ENCODE data around the gene BEST1.
"Not testable (repeated sequence)": the region's sequence is repeated elsewhere in the genome, so short reads cannot be mapped to it uniquely, and the experiment has no call there.

BEST1 gene

DNA sequence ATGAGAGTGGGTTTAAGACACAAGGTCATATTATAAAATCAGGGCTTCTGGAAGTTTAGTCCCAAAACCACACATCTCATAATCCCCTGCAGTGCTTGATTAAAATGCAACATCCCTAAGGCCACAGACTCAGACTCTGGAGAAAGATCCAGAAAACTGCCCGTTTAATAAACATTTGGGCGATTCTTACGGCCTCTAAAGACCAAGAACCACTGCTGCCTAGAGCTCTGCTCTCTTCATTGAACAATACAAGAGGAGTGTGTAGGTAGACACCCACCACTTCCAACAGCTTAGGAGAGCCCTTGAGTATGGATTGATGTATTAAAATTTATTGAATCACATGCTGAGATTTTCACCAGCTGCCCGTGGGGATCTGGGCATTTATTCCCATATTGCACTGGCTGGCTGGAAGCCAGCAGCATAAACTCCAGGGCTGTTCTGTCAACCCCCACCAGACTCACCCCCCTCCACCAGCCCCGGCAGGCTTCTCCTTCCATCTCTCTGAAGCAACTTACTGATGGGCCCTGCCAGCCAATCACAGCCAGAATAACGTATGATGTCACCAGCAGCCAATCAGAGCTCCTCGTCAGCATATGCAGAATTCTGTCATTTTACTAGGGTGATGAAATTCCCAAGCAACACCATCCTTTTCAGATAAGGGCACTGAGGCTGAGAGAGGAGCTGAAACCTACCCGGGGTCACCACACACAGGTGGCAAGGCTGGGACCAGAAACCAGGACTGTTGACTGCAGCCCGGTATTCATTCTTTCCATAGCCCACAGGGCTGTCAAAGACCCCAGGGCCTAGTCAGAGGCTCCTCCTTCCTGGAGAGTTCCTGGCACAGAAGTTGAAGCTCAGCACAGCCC lies 749 bp upstream of the BEST1 start:
- DNase-seq: peak; percentile 26 to 69

DNA sequence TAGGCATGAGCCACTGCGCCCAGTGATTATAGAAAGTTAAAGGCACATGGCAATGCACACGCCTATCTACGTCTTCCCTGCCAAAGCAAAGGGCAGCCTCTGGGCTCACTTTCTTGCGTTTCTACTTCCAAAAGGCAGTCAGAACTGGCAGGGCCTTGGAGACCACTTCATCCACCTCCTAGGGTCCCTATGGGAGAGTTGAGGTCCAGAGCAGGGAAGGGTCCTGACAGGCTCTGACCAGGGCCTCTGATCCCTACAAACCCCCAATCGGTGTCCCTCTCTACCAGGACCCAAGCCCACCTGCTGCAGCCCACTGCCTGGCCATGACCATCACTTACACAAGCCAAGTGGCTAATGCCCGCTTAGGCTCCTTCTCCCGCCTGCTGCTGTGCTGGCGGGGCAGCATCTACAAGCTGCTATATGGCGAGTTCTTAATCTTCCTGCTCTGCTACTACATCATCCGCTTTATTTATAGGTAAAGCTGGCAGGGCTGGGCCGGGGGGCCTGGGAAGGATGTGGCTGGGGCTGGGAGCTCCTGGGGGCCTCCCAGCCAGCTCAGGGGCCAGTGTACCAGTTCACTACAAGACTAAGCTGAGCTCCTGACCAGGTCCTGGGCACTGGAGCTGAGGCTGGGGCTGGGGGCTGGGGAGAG lies 1.5 kb downstream of the BEST1 start:
- no peak for DNase-seq

DNA sequence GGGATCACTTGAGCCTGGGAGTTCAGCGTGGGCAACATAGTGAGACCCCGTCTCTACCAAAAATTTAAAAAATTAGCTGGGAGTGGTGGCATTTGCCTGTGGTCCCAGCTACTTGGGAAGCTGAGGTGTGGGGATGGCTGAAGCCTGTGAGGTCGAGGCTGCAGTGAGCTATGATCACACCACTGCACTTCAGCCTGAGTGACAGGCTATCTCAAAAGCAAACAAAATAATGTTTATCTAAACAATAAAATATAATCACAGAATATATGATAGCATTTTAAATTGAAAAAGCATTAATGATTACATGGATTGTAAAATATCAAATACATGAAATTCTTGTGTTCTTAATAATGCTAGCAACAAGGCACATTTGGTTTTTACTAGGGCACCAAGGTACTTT lies 2.7 kb downstream of the BEST1 start:
- no peak for DNase-seq

DNA sequence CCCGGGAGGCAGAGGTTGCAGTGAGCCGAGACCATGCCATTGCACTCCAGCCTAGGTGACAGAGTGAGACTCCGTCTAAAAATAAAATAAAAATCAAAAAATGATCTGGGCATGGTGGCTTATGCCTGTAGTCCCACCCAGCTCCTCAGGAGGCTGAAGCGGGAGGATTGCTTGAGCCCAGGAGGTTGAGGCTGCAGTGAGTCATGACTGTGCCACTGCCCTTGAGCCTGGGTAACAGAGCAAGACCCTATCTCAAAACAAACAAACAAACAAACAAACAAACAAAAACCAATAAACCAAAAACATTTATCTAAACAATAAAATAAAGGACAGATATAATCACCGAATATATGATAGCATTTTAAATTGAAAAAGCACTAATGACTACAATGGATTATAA lies 3.5 kb downstream of the BEST1 start:
- DNase-seq: not testable (repeated sequence)

DNA sequence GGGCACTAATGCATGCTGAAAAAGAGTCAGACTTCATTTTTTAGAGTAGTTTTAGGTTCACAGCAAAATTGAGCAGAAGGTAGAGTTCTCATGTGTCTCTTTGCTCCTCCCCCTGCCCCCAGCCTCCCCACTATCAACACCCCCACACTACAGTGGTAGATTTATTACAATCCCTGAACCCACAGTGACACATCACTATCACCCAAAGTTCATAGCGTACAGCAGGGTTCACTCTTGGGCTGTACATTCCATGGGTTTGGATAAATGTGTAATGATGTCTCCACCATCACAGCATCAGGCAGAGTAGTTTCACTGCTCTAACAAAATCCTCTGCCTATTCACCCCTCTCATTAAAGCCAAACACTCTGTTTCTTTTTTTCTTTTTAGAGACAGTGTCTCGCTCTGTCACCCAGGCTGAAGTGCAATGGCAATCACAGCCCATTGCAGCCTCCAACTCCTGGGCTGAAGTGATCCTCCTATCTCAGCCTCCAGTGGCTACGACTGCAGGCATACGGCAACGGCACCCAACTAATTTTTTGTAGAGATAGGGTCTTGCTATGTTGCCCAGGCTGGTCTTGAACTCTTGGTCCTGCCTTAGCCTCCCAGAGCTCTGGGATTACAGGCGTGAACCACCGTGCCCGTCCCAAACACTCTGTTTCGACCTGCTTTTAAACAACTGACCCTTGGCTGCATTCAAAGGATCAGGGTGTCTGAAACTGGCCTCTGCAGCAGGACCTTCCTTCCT lies 4.1 kb downstream of the BEST1 start:
- DNase-seq: no peak

DNA sequence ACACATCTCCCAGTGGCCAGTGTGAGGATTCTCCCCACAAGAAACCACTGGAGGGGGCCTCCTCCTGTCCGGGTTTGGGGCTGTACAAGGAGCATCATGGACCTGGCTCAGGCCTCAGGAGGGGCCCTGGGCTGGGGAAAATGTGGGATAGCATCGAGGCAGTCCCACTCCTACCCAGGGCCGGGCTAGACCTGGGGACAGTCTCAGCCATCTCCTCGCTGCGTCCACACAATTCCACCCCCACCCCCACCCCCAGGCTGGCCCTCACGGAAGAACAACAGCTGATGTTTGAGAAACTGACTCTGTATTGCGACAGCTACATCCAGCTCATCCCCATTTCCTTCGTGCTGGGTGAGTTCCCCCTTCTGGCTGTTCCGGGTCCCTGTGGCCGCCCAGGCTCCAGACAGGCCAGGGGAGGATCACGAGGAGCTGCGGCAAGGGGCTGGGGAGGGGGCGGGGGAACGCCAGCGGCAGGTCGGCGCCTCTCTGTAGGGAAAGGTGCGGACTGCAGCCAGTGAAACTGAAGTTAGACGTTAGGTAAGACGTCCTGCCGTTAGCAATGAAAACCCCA lies 4.8 kb downstream of the BEST1 start:
- peak in 1 of 2 donors; percentile 73 for DNase-seq

DNA sequence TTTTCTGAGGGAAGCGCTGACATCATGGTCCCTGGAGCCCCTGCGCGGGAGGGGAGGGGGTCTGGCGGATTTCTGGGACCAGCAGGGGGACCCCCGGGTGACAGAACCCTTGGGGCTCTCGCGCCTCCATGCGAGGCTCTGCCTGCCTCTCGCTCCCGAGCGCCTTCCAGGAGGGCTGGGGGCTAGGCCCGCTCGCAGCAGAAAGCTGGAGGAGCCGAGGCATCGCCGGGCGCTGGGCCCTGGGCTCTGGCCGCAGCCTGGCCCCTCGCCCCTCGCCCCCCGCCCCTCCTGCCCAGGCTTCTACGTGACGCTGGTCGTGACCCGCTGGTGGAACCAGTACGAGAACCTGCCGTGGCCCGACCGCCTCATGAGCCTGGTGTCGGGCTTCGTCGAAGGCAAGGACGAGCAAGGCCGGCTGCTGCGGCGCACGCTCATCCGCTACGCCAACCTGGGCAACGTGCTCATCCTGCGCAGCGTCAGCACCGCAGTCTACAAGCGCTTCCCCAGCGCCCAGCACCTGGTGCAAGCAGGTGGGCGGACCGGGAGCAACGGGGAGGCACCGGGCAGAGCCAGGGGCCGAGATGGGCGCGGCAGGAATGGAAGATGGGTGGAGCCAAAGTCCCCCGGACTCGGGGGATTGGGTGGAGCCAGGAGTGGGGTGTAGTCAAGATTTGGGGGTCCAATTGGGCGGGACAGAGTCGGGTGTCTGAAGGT lies 5.4 kb downstream of the BEST1 start:
- peak; percentile 20 to 39 for DNase-seq

DNA sequence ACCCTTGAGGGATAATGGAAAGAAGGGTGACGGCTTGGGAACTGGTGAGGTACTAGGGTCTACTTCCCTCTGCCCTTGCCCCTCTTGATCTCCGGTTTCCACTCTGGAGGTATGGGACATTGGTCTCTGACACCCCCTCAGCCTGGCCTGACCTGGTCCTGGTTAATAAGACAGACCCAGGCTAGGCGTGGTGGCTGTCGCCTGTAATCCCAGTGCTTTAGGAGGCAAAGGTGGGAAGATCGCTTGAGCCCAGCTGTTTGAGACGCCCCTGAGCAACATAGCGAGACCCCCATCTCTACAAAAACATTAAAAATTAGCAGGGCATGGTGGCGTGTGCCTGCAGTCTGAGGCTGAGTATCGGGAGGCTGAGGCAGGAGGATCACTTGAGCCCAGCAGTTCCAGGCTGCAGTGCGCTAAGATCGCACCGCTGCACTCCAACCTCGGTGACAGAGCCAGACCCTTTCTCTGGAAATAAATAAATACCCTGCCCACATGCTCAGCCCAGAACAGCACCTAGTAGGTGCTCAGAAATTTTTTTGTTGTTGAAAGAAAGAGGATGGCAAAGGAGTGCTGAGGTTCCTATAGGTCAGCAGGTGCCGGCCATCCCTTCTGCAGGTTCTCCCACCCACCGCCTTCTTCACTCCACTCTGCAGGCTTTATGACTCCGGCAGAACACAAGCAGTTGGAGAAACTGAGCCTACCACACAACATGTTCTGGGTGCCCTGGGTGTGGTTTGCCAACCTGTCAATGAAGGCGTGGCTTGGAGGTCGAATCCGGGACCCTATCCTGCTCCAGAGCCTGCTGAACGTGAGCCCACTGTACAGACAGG lies 6.3 kb downstream of the BEST1 start:
- no peak for DNase-seq

DNA sequence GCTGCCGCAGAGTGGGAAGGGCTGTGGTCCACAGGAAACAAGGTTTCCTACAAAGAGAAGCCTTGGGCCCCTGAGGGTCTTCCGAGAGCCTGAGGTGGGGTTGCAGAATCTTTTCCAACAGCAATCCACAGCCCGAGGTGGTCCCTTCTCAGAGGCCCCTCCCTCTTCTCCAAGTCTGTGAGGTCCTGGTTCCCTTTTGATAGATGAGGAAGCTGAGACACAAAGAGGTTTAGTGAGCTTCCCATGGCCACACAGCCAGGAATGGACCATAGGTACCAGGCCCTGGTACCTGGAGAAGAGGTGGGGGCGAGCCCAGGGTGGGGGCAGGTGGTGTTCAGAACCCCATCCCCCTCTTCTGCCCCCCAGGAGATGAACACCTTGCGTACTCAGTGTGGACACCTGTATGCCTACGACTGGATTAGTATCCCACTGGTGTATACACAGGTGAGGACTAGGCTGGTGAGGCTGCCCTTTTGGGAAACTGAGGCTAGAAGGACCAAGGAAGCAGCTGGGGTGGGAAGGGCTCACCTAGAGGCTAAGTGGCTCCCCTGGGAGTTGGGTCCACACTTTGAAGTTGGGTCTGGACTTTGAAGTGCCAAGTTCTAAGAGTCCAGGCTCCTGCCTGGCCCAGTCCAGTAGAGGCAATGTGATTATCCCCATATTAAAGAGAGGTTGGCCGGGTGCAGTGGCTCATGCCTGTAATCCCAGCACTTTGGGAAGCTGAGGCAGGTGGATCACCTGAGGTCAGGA lies 7.0 kb downstream of the BEST1 start:
- DNase-seq: no peak

DNA sequence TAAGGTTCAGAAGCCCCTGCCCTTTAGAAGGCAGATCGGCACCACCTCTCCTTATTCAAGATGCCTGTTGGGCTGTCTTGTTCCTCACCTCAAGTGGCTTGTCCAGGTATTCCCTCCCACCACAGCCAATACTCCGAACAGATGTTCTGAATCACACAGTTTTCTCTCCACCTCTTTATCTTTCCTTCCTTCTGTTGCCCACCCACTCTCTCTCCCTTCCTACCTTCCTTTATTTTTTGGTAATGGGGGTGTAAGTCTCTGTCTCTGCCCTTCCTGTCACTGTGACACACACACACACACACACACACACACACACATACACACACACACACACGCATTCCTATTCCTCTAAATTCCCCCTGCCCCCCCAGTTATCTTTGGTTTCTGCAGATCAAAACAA lies 8.4 kb downstream of the BEST1 start:
- DNase-seq: no peak

DNA sequence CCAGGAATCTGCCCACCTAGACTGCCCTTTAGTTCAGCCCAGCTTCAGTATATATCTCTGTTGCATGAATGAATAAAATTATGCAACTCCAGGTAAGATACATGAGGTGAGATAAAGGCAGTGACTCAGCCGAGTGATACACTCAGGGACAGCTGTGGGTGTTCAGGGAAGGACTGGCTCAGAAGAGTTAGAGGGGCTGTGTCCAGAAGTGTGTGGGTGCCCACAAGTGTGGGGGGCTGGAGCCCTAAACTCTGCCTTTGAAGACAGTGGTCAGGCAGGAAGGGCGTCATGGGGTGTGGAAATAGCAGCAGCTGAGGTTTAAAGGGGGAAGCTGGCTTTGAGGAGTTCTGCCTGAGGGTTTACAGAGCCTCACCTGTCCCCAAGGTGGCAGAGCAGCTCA lies 9.0 kb downstream of the BEST1 start:
- DNase-seq: no peak

DNA sequence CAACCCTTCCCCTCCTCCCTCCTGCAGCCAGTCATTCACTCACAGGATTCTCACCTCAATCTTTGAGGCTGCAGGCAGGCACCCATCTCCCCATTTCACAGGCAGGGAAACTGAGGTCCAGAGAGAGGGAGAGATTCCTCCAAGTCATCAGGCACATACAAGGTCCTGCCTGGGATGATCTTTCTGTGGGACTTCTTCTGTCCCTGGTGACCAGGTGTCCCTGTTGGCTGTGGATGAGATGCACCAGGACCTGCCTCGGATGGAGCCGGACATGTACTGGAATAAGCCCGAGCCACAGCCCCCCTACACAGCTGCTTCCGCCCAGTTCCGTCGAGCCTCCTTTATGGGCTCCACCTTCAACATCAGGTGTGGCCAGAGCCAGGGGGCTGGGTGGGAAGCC lies 9.5 kb downstream of the BEST1 start:
- DNase-seq: no peak

DNA sequence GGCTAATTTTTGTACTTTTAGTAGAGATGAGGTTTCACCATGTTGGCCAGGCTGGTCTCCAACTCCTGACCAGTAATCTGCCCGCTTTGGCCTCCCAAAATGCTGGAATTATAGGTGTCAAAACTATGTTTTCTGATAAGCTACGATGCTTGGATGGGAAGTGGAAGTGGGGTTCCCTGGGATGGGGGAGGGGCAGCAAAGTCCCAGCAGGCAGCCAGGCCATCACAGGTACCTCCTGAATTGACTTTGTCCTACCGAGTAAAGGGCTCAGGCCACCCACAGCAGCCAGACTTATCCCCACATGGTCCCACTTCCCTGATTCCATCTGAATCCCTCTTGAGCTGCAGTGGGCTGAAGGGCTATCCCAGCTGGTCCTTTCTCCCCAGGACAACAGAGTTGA lies 10.4 kb downstream of the BEST1 start:
- DNase-seq: no peak

DNA sequence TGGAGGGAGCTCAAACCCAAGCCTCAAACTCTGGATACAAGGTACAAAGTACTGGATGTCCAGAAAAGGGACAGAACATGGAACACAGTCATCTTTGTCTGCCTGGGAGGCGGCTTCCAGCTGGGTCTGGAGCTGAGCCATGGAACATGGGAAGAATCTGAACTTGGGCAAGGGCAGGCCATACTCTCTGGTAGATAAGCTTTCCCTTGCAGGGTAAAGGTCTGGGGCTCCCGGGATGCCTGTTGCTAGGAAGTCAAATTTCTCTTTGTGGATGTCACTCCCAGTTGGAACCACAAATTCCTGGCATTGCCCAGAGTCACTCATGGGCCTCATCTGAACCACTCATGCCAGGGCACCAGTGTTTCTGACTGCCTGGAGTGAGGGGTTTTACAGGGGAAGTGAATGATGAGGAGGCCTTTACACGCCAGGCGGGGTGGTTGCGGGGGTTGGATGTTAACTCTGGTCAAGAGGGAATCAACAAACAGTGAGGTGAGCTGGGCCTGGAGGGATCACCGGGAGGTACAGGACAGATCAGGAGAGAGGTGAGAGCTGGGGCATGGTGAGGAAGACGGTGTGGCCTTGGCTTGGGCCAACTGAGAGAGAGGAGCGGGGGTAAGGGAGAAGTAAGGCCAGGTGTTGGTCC lies 11.5 kb downstream of the BEST1 start:
- DNase-seq: no peak

DNA sequence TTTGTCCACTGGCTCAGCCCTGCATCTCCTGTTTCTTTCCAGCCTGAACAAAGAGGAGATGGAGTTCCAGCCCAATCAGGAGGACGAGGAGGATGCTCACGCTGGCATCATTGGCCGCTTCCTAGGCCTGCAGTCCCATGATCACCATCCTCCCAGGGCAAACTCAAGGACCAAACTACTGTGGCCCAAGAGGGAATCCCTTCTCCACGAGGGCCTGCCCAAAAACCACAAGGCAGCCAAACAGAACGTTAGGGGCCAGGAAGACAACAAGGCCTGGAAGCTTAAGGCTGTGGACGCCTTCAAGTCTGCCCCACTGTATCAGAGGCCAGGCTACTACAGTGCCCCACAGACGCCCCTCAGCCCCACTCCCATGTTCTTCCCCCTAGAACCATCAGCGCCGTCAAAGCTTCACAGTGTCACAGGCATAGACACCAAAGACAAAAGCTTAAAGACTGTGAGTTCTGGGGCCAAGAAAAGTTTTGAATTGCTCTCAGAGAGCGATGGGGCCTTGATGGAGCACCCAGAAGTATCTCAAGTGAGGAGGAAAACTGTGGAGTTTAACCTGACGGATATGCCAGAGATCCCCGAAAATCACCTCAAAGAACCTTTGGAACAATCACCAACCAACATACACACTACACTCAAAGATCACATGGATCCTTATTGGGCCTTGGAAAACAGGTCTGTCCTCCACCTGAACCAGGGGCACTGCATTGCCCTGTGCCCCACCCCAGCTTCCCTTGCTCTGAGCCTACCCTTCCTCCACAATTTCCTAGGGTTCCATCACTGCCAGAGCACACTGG lies 12.3 kb downstream of the BEST1 start:
- DNase-seq: peak; percentile 18 to 56

DNA sequence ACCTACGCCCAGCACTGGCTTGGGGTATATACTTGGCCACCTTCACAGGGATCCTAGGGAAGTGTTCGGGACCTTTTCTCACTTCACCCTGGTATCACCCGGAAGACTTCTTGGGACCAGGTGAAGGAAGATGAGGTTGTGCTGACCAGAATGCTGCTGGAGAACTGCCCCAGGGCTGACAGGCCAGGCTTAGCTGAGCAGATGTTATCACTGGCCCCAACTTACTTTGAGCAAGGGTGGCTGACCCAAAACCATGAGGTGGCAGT lies 12.8 kb downstream of the BEST1 start:
- DNase-seq: no peak

DNA sequence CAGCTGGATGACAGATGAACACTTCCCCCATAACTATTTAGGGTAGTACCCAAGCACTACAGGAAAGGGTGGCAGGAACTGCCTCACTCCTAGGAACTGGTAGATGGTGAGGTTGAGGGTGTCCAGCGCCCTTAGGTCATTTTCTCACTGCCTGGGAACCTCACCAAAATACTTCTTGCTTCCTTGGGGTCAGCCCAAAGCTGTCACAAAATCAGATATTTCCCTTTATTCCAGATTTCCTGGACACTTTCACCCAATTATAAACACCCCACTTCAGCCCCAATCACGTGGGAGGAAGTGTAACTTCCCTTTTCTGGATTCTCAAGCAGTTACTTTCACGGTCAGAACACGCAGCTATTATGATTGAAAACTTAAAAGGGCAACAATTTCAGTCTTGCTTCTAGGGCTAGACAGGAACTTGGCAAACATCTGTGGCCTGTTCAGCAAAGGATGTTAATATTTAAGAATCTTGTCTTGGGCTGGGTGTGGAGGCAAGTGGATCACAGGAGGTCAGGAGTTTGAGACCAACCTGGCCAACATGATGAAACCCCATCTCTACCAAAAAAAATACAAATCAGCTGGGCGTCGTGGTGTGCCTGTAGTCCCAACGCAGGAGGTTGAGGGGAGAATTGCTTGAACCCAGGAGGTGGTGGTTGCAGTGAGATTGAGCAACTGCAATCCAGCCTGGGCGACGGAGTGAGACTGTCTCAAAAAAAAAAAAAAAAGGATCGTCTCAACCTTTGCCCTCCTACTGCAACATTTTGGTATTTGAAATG lies 13.3 kb downstream of the BEST1 start:
- peak; percentile 57 to 80 for DNase-seq

DNA sequence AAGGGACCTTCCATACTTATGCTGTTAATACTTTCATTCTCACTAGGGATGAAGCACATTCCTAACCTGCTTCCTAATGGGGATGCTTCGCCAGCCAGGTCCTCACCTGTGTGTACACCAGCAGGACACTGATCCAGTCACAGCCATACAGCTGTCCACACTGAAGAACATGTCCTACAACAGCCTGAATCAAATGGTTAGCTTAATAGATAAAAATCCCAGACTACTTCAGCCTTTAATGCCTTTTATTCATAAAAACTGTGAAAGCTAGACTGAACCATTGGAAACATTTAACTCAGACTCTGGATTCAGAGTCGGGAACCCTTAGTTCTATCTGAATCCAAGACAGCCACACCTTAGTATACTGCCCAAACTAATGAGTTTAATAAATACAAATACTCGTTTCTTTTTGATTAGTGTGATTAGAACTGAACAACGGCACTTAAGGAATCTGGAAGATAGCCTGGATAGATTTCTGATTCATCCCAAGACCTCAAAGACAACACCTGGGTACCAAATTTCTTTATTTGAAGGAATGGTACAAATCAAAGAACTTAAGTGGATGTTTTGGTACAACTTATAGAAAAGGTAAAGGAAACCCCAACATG lies 14.0 kb downstream of the BEST1 start:
- peak; percentile 46 to 71 for DNase-seq

Data from CD4-positive, alpha-beta T cell treated with Interleukin-4 for 1 hour (primary cell).